Activated CD4-positive, alpha-beta T cell treated with anti-CD3 and anti-CD28 coated beads, Interleukin-2, amount 50 U/mL, for 16 hours (primary cell): ENCODE data around the gene NMNAT2.
A peak's percentile ranks its signal among the peaks of the same experiment; 100 is the strongest.

Experiments used
- DNase-seq: peaks from one replicate; pipeline ENCODE4 v3.0.0-alpha.2; 2020

Gene NMNAT2

DNA sequence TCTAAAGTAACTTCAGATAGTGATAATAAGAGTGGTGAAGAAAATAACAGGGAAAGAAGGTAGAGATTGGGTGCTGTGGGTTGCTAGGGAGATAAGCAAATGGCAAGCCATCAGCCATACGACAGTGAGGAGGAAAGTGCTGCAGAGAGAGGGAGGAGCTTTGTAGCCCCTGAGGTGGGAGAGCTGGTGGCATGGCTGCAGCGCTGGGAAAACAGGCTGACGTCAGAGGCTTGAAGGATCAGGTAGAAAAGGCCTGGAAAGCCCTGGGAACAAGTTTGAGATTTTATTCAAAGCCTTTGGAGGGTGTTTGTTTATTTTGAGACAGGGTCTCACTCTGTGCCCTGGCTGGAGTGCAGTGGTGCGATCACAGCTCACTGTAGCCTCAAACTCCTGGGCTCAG is 109.5 kb downstream of the NMNAT2 start:
- no peak for DNase-seq

GRCh38 chr1:183306317-183307042 is 111.7 kb downstream of the NMNAT2 start:
- DNase-seq = peak; percentile 6

- no peak for DNase-seq
Observed at GRCh38 chr1:183304440-183305107, 113.6 kb downstream of the NMNAT2 start.

DNA sequence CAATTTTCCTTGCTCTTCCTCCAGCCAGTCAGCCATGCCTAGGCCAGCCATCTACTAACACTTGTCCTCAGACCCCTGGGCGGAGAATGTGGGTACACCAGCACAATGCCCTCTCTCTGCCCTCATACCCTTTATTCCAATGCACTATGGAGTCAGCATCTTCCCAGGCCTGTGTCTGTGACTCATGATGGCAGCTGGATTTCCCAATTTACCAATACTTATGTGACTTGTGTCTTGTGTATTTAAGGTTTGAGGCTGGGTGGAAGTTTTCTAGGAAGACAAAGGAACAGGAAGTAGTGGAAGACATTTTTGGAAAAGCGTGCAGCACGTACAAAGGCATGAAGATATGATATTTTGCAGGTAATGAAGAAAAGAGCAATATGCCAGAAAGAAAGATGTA is 114.3 kb downstream of the NMNAT2 start:
- no peak for DNase-seq

DNA sequence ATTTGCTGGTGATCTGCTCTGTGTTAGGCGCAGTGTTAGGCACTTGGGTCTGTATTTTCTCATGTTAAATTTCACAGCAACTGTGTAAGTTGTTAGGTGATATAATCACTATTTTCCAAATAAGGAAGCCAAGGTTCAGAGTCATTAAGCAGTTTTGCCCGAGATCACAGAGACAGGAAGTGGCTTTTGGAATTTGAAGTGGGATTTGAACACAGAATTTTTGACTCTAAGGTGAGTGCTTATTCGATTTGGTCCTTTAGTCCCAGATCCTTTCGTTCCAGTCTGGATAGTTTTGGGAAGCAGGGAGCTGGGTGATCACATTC is 114.9 kb downstream of the NMNAT2 start:
- DNase-seq = no peak

DNA sequence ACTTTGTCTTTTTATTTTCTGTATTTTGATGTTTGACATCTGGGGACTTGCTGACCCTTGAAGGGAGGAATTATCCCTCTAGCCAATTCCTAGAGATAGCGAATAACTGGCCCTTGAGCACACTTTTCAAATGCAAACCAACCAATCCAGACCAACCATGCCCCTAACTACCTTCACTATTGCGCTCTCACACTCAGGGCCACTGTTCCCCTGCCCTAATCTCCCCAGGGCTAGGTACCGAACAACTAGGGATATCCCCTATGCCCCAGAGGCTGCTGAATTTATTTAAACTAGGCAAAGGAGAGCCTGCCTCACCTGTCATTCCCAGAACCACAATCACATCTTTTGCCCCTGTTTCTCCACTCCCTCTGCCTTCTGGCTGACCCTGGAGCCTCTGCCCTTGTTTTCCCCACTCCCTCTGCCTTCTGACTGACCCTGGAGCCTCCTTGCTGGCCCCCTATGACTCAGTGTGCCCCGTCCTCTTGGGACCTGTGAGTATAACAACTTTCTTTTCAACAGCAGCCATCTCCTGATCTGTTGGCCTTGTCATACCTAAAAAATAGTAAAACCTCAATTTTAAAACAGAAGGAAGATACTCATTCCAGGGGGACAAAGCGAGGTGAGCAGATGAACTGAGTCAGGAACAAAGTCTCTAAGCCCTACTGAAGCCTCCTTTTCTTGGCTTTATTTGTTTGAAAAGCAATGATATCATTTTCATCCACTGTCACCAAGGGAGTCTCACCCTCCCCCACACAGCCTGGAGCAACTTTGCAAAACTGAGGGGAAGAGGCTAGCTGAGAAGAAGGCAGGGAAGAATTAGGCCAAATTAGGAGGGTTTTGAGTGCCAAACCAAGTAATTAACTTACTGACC is 115.5 kb downstream of the NMNAT2 start:
- DNase-seq = no peak

- no peak for DNase-seq
Observed at GRCh38 chr1:183301239-183301638, 116.9 kb downstream of the NMNAT2 start.

DNA sequence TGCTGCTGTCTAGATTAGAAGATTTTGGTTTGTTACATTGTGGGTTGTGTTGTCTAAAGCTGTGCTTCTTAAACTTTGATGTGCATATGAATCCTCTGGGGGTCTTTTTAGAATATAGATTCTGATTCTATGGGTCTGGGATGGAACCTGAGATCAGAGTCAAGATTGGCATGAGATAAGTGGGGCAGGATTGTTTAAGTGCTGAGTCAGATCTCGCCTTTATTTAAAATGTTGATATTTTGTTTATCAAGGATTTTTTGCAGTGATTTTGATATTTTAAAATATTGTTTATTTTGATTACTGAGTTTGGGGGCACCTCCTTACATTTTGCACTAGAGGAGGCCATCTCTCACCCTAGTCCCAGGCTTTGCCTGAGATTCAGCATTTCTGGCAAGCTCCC is 117.4 kb downstream of the NMNAT2 start:
- DNase-seq = no peak

GRCh38 chr1:183300395-183300794 is 117.8 kb downstream of the NMNAT2 start:
- DNase-seq = no peak

GRCh38 chr1:183296782-183297181 is 121.4 kb downstream of the NMNAT2 start:
- no peak for DNase-seq

DNA sequence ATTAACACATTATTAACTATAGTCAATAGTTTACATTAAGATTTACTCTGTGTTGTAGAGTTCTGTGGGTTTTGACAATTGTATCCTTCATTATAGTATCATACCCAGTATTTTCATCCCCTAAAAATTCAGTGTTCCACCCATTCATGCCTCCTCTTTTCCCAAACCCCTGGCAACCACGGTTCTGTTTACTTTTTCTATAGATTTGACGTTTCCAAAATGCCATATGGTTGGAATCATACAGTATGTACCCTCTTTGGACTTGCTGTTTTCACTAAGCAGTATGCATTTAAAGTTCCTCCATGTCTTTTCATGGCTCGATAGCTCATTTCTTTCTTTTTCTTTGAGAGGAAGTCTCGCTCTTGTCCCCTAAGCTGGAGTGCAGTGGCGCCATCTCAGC is 122.7 kb downstream of the NMNAT2 start:
- DNase-seq = no peak

DNA sequence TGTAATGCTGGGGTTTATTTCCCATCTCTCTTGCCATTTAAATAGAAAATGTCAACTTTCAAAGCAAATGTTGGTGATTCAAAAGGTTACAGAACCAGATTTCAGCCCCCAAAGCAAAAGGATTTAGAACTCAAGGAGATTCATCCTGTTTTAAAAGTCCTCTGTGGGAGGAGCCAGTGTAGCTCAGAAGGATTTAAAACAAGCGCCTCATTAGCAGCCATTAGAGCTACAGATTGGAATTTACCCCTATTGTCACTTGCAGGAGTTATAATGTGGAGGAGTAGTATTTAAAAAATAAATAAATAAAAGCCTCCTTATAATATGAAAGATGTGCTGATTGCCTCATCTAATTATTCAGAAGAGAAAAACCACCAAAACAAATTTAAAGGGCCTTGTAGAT is 124.3 kb downstream of the NMNAT2 start:
- DNase-seq = no peak

- no peak for DNase-seq
Observed at GRCh38 chr1:183293241-183293640, 124.9 kb downstream of the NMNAT2 start.

GRCh38 chr1:183291802-183292514 is 126.2 kb downstream of the NMNAT2 start:
- no peak for DNase-seq

DNA sequence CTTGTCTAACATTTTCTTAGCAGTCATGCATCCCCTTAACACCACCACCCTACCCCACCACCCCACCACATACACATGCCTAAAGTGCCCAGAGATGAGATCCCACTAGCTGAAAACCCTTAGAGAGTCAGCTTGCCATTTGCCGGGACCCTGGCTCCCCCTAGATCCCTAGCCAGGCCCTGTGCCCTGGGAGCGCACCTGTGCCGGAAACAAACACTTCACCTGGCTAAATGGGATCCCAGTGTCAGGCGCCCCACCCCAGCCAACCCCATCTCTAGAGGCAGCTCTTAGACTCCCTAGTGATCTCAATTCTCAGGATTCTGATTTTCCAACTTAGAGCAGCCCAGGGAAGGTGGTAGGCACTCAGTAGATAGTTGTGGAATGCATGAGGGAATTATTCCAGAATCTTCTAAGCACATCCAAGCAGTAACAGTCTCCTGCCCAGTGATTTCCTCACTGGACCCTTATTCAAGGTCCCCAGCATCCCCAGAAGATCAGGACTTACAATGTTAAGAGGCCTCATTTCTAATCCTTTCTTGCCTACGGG is 126.9 kb downstream of the NMNAT2 start:
- DNase-seq = no peak

DNA sequence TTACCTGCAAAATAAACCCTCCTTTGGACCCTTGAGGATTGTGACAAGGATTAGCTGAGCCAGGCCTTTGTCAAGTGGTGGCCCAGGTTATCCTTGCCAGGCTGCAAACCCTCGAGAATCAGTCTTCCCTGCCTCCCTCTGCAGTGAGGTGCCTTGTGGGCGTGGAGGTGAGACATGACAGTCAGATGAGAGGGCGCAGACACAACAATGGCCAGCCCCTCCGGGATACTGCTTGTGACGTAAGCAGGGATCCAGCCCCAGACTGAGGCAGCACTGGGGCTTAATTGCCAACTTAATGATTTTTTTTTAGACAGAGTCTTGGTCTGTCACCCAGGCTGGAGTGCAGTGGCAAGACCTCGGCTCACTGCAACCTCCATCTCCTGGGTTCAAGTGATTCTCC is 127.6 kb downstream of the NMNAT2 start:
- DNase-seq = no peak

GRCh38 chr1:183289051-183289496 is 129.1 kb downstream of the NMNAT2 start:
- DNase-seq = no peak

DNA sequence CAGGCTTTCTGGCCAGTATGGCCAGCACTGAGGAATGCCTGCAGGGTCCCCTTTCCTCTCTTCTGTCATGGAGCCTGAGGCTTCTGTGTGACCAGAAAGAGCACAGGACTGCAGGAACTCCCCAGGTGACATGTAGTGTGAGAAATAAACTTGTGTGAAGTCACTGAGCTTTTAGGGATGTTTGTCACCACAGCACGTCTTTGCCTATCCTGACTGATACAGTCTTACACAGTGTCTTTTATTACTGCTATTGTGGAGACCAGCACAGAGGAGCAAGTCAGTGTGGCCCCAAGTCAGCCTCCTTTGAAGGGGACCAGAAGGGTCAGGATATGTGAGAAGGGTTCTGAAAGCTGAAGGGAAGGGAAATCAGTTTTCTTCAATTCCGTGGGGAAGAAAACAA is 129.6 kb downstream of the NMNAT2 start:
- DNase-seq = no peak

DNA sequence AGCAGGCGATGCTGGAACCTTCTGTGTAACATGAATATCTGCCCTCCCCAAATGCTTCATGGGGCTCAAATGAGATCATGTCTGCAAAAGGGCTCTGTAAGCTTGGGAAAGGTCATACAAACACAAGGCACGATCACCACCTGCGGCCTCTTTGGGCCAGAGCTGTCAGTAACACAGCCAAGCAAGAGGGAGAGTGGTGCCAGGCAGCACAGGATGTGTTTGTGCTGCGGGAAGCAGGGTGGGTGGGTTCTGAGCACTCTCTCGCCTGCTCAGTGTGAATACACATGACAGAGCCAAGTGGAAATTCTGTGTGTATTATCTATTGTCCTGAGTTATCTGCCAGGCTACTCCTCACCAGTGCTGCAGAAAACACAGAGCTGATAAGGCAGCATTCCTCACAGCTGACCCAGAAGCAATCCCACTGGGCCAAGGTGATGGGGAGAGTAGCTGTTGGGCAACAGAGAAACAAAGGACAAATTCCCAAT is 130.9 kb downstream of the NMNAT2 start:
- no peak for DNase-seq

DNA sequence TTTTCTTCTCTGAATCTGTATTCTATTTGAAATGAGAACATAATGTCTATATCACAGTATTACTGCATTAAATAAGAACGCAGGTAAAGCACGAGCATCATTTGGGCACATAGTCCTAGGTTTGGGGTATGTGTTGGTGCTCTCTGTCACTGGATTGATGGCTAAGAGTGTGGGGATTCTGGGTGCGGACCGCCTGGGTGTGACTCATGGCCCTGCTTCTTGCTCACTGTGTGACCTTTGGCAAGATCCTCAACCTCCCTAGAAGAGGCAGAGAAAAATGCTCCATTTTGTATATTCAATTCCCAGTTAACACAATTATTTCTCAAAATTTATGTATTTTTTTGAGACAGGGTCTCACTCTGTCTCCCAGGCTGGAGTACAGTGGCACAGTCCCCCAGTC is 132.4 kb downstream of the NMNAT2 start:
- no peak for DNase-seq

GRCh38 chr1:183285256-183285655 is 132.9 kb downstream of the NMNAT2 start:
- DNase-seq = no peak

GRCh38 chr1:183284086-183284485 is 134.1 kb downstream of the NMNAT2 start:
- no peak for DNase-seq

DNA sequence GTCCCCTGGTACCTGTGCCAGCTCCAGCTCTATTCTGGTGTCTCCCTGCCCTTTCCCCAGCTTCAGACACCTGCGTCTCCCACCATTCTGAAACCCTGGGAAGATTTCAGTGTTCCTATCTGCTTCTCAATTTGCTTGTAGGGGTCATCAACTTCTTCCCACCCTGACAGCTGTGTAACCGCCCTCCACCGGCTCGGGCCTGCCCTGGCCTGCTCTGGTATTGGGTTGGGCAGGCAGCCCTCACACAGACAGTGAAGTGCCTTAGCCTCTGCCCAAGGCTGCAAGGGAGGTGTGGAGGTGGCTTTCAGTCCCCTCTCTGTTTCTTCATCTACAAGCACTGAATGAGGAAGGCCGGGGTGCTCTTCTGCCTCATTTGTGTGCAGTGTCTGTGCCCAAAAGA is 134.9 kb downstream of the NMNAT2 start:
- no peak for DNase-seq
